OCI-LY7 (cell line): ENCODE data around the gene KCNJ14. TPM values are rescaled to one million over a fixed set of nuclear protein-coding genes. Genes with fewer than 3 reads are reported as not detected.

Source experiments
- BruUV-seq: library from RNA; stranded (reverse); fragments of 400-500 nt; replicated peaks from 2 replicates; lab custom pipeline; 2021; lab: Mats Ljungman, UMichigan
- CTCF ChIA-PET: fragments of 300-600 bp; sonication (Branson Sonifier 250); formaldehyde crosslinking; loops from one replicate; lab custom pipeline; 2022; ENCODE audit warnings: antibody characterized with exemption; ENCODE audit not compliant: unreplicated experiment; lab: Charles Lee
- POLR2A ChIA-PET: fragments of 300-600 bp; sonication (Branson Sonifier 250); formaldehyde crosslinking; loops from one replicate; lab custom pipeline; 2022; ENCODE audit warnings: antibody characterized with exemption; lab: Charles Lee
- DNase-seq: peaks from one replicate; pipeline ENCODE4 v3.0.0-alpha.2; 2015; ENCODE audit warnings: low spot score
- H2AFZ ChIP-seq: fragments of 200-600 bp; sonication (generic), shearing (Covaris generic); 2 replicates; pipeline ENCODE4 v1.6.1; 2014; ENCODE audit warnings: mild to moderate bottlenecking, antibody characterized with exemption, low read length, moderate library complexity
- H3K27ac ChIP-seq: fragments of 200-600 bp; sonication (generic); 2 replicates; pipeline ENCODE4 v1.5.1; 2014; ENCODE audit warnings: mixed run types, low read depth, mild to moderate bottlenecking, moderate library complexity, low read length, inconsistent platforms; ENCODE audit not compliant: poor library complexity, severe bottlenecking
- H3K36me3 ChIP-seq: fragments of 200-600 bp; sonication (generic); 2 replicates; pipeline ENCODE4 v1.6.1; 2014; ENCODE audit warnings: mild to moderate bottlenecking, antibody characterized with exemption, low read length, moderate library complexity, mixed read lengths; ENCODE audit not compliant: insufficient read depth
- H3K4me1 ChIP-seq: fragments of 200-600 bp; sonication (generic); 2 replicates; pipeline ENCODE4 v1.5.1; 2014; ENCODE audit warnings: mild to moderate bottlenecking, low read length; ENCODE audit not compliant: insufficient read depth, poor library complexity, severe bottlenecking
- H3K4me2 ChIP-seq: fragments of 200-600 bp; sonication (generic); 2 replicates; pipeline ENCODE4 v1.6.1; 2014; ENCODE audit warnings: mild to moderate bottlenecking, low read length
- H3K4me3 ChIP-seq: fragments of 200-600 bp; sonication (generic); 2 replicates; pipeline ENCODE4 v1.5.1; 2014; ENCODE audit warnings: mild to moderate bottlenecking, low read depth, low read length; ENCODE audit not compliant: poor library complexity, severe bottlenecking
- H3K79me2 ChIP-seq: fragments of 200-600 bp; sonication (generic); 2 replicates; pipeline ENCODE4 v1.6.1; 2016; ENCODE audit warnings: low read depth, mild to moderate bottlenecking, low read length, moderate library complexity, mixed read lengths; ENCODE audit not compliant: insufficient read depth
- H3K9me2 ChIP-seq: fragments of 200-600 bp; sonication (generic); 2 replicates; pipeline ENCODE4 v1.6.1; 2016; ENCODE audit warnings: mild to moderate bottlenecking, low read length, mixed read lengths; ENCODE audit not compliant: insufficient read depth
- H3K9me3 ChIP-seq: fragments of 200-600 bp; sonication (generic); 2 replicates; pipeline ENCODE4 v1.6.1; 2014; ENCODE audit warnings: mild to moderate bottlenecking, mixed run types, low read length, mixed read lengths
- H4K20me1 ChIP-seq: fragments of 200-600 bp; sonication (generic); 2 replicates; pipeline ENCODE4 v1.6.1; 2014; ENCODE audit warnings: mild to moderate bottlenecking, antibody characterized with exemption, low read length, moderate library complexity, mixed read lengths; ENCODE audit not compliant: insufficient read depth
- EZH2phosphoT487 ChIP-seq: fragments of 200-600 bp; sonication (generic); IDR thresholded peaks from 2 replicates; pipeline ENCODE4 v1.6.1; 2018; ENCODE audit warnings: low read depth, borderline replicate concordance, mild to moderate bottlenecking, mixed run types, antibody characterized with exemption, low read length, moderate library complexity, mixed read lengths
- intact Hi-C: fragments of 100-400 bp; cut with micrococcal nuclease; formaldehyde crosslinking; loops from one replicate; pipeline ENCODE4 v1.10.0; 2022; ENCODE audit not compliant: unreplicated experiment
- total RNA-seq, 2 experiments: library from RNA; depleted of rRNA in 1 of 2; stranded (reverse); fragments of >200 nt in 1 of 2; shearing (Covaris generic) in 1 of 2; gene quantifications; 2 replicates each; pipeline ENCODE4 v1.2.3, GENCODE V29; 2014 to 2022
- TF ChIP-seq, protein P1 (sequence below): fragments of 200-600 bp; sonication (generic); conservative IDR thresholded peaks from 2 replicates; pipeline ENCODE4 v1.5.1; 2014; ENCODE audit warnings: mild to moderate bottlenecking, antibody characterized with exemption, low read length, moderate library complexity, mixed read lengths

Gene KCNJ14
- total RNA-seq, 2 experiments from 2014 or later = 0.85 to 2.6 TPM

DNA sequence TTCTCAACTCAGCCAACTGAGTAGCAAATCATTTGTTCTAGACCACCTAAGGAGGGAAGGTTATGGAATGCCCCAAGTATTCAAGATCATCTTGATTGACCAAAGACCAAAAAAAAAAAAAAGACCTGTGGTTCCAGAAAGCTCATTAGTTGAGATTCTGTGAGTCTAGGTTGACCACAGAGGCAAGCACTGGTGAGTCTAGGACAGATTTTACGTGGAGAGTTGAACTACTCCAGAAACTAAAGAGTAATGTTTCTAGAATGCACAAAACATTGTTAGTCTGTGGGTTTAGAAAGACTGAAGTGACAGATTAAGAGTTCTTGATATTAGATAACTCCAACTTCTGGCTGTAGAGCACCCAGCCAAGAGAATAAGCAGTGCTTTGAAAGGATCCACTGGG lies 9.8 kb downstream of the KCNJ14 start:
- intact Hi-C loops = no loop called here
- Histone ChIP-seq H3K9me2 (no peaks in the 10 kb centered on the region), H4K20me1 (peaks cover 5% of the 10 kb centered on the region; the same call in 1 of the 2 replicates), H3K79me2 (peaks cover 5% of the 10 kb centered on the region), H3K9me3 (no peaks in the 10 kb centered on the region), H2AFZ (no peak overlapping the region), H3K4me3 (no peak overlapping the region), H3K36me3 (peaks cover 27% of the 10 kb centered on the region; the same call in 1 of the 2 replicates), H3K4me2 (no peak overlapping the region), H3K27ac (no peak overlapping the region), H3K4me1 (peaks cover 11% of the 10 kb centered on the region)
- POLR2A ChIA-PET = no interaction called here
- DNase-seq = no peak
- CTCF ChIA-PET = no interaction called here
- no peak for TF ChIP-seq EZH2phosphoT487
- TF ChIP-seq, protein P1, sequence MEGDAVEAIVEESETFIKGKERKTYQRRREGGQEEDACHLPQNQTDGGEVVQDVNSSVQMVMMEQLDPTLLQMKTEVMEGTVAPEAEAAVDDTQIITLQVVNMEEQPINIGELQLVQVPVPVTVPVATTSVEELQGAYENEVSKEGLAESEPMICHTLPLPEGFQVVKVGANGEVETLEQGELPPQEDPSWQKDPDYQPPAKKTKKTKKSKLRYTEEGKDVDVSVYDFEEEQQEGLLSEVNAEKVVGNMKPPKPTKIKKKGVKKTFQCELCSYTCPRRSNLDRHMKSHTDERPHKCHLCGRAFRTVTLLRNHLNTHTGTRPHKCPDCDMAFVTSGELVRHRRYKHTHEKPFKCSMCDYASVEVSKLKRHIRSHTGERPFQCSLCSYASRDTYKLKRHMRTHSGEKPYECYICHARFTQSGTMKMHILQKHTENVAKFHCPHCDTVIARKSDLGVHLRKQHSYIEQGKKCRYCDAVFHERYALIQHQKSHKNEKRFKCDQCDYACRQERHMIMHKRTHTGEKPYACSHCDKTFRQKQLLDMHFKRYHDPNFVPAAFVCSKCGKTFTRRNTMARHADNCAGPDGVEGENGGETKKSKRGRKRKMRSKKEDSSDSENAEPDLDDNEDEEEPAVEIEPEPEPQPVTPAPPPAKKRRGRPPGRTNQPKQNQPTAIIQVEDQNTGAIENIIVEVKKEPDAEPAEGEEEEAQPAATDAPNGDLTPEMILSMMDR = no peak
- BruUV-seq = TSS peak; percentile 25

DNA sequence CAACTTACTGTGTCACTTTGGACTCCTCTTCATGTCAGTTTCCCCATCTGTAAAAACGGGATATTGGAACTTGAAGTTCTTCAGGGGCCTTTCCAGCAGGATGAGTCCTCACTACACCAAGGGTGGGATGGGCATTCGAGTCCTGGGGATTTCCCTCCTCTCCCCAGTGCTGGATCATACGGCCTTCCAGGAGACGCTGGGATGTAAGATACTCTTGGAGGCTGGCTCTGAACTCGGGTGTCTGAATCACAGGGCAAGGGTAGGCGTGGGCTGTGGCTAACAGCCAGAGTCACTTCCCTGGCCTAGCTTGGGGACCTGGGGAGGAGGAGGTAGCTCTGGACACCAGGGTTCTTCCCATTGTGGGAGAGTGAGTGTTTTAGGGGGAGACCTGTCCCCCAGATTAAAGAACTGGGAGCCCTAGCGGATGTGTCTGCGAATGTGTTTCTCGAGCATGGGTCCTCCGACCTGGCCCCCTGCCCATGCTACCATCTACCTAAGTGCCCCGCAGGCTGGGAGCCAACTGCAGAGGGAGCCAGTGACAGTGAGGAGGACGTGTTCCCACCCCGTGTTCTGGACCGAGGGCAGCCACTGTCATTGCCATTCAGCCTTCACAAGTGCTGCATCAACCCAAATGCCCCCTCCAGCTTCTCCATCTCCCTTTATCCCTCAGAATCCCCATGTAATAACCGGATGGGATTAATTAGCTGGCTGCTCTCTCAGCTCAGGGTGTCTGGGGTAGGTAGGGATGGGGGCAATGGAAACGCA lies 11.4 kb downstream of the KCNJ14 start:
- ChIA-PET CTCF (no interaction called here), POLR2A (interaction anchor here (0.6 kb wide), 1 partner anchor 111 kb away, joined by 3 read pairs; no protein-coding TSS in a partner anchor)
- Histone ChIP-seq H3K4me2 (no peak overlapping the region), H4K20me1 (peaks cover 5% of the 10 kb centered on the region; the same call in 1 of the 2 replicates), H3K27ac (no peak overlapping the region), H3K4me3 (no peak overlapping the region), H3K9me3 (no peaks in the 10 kb centered on the region), H3K4me1 (peaks cover 13% of the 10 kb centered on the region), H2AFZ (no peak overlapping the region), H3K36me3 (peaks cover 32% of the 10 kb centered on the region; the same call in 1 of the 2 replicates), H3K9me2 (no peaks in the 10 kb centered on the region), H3K79me2 (peaks cover 8% of the 10 kb centered on the region)
- DNase-seq = no peak
- BruUV-seq = no TSS peak
- intact Hi-C loops = no loop called here
- TF ChIP-seq EZH2phosphoT487 = no peak
- TF ChIP-seq, protein P1 = no peak
